Body of pancreas (tissue), 4 donors: ENCODE results near the gene SLC47A2. TPM values are rescaled to one million over a fixed set of nuclear protein-coding genes. Genes with fewer than 3 reads are reported as not detected.
A peak's percentile ranks its signal among the peaks of the same experiment; 100 is the strongest.

Source experiments
- ATAC-seq: fragments of 150-250 bp; one replicate; pipeline ENCODE4 v1.9.1; 2016
- DNase-seq, 4 donors: peaks; one replicate each; pipeline ENCODE4 v3.0.0-alpha.2; 2019
- H3K27ac ChIP-seq, 4 donors: fragments of 200-600 bp; sonication (generic); 1 replicate in 3 of 4; 2 replicates in 1 of 4; pipeline versions ENCODE4 v1.5.1 to v1.6.1; 2016 to 2019; ENCODE audit warnings: mild to moderate bottlenecking in 1 of 4, mixed read lengths in 1 of 4, moderate library complexity in 1 of 4
- H3K27me3 ChIP-seq, 2 donors: fragments of 200-600 bp; sonication (generic); one replicate each; pipeline ENCODE4 v1.6.0; 2016; ENCODE audit warnings: mild to moderate bottlenecking in 1 of 2
- H3K36me3 ChIP-seq, 2 donors: fragments of 200-600 bp; sonication (generic); replicated peaks in 1 of 2; 2 replicates each; pipeline ENCODE4 v1.5.1; 2016; ENCODE audit warnings: low read depth in 2 of 2; ENCODE audit not compliant: insufficient read depth in 1 of 2
- H3K4me1 ChIP-seq: fragments of 200-600 bp; sonication (generic); one replicate; pipeline ENCODE4 v1.6.0; 2016
- H3K4me3 ChIP-seq, 2 donors: fragments of 200-600 bp; sonication (generic); 1 replicate in 1 of 2; 2 replicates in 1 of 2; pipeline ENCODE4 v1.5.1; 2016 to 2019
- H3K9me3 ChIP-seq, 3 donors: fragments of 200-600 bp; sonication (generic); 1 replicate in 2 of 3; 2 replicates in 1 of 3; pipeline ENCODE4 v1.5.1; 2016
- CTCF ChIP-seq, 7 experiments: fragments of 450-650 bp in 4 of 7; fragments of 200-600 bp in 3 of 7; sonication (generic) in 3 of 7; IDR thresholded peaks; one replicate each; pipeline ENCODE4 v1.5.1; 2016 to 2019; ENCODE audit warnings: antibody characterized with exemption in 7 of 7
- POLR2A ChIP-seq, 3 donors: fragments of 450-650 bp; IDR thresholded peaks; one replicate each; pipeline ENCODE4 v1.6.1; 2016; ENCODE audit warnings: antibody characterized with exemption in 3 of 3, mild to moderate bottlenecking in 2 of 3
- whole genome bisulfite sequencing, 2 donors: methylation state at CpG; one replicate each; pipeline ENCODE4 v1.1.5; 2017; 5-methylcytosine and 5-hydroxymethylcytosine counted together
- intact Hi-C: fragments of 100-400 bp; cut with DNase I; formaldehyde crosslinking; loops from one replicate; pipeline ENCODE4 v1.15.1; 2023
- total RNA-seq, 2 donors: library from RNA; depleted of rRNA; stranded (reverse); fragments of >200 nt; gene quantifications; one replicate each; pipeline ENCODE4 v1.1.0, GENCODE V29; 2016

SLC47A2 gene
- total RNA-seq, 2 donors from 2014 or later, result 0.26 TPM; not detected in 1

- Histone ChIP-seq H3K27ac (no peak overlapping the region), H3K9me3 (no peaks in the 10 kb centered on the region), H3K36me3 (no peaks in the 10 kb centered on the region), H3K4me1 (peaks cover 23% of the 10 kb centered on the region), H3K4me3 (no peak overlapping the region), H3K27me3 (no peaks in the 10 kb centered on the region)
- ATAC-seq, result no peak
- no peak for DNase-seq
- intact Hi-C loops, result no loop called here
- 75 to 79% methylated on average over 4 of the region's 4 CpGs for WGBS, 2 donors
- TF ChIP-seq POLR2A (IDR thresholded peaks at IDR 0.05) (no peak), CTCF (IDR thresholded peaks at IDR 0.05) (no peak)
These were observed 14.5 kb upstream of the SLC47A2 start for GRCh38 chr17:19730843-19731242.

DNA sequence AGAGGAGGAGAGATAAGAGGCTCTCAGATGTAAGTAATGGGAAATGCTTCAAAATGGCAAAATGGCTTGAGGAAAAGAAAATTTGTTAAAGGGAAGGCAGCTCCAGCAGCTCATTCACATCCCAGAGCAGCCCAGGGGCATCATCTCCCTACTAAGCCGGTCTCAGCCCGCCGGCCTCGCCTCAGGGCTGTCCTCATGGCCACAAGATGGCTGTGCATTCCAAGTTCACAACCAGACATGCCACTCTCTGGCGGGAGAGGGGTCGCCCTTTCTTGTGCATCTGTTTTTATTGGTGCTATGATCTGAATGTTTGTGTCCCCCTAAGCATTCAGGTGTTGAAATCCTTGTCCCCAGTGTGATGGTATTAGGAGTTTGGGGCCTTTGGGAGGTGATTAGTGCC lies 13.5 kb upstream of the SLC47A2 start:
- no peak for ATAC-seq
- Histone ChIP-seq H3K9me3 (no peaks in the 10 kb centered on the region), H3K27me3 (no peaks in the 10 kb centered on the region), H3K4me1 (peaks cover 23% of the 10 kb centered on the region), H3K36me3 (no peaks in the 10 kb centered on the region), H3K4me3 (no peak overlapping the region), H3K27ac (no peak overlapping the region)
- WGBS, 2 donors, result 84 to 94% methylated on average over 6 of the region's 6 CpGs
- intact Hi-C loops, result no loop called here
- no peak for DNase-seq
- TF ChIP-seq POLR2A (IDR thresholded peaks at IDR 0.05) (no peak), CTCF (IDR thresholded peaks at IDR 0.05) (no peak)

DNA sequence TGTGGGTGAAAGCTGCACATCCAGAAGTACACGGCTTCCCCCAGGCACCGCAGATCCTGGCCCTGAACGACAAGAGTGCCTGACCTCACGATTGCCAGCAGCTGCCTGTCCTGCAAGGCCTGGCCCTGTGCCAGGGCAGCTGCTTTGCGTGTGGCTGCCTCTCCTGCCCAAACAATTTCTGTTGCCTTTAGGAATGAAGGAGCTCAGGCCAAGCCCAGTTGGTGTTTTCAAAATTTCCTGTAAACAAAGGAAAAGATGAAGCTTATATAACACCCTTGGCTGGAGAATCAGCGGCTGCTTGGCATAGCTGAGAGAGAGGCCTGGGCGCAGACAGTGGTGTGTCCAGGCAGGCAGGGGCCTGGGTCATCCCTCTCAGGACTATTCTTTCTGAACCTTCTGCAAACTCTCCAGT lies 11.7 kb upstream of the SLC47A2 start:
- intact Hi-C loops, result no loop called here
- WGBS, 2 donors, result 15 to 55% methylated on average over 2 to 7 of the region's 7 CpGs

DNA sequence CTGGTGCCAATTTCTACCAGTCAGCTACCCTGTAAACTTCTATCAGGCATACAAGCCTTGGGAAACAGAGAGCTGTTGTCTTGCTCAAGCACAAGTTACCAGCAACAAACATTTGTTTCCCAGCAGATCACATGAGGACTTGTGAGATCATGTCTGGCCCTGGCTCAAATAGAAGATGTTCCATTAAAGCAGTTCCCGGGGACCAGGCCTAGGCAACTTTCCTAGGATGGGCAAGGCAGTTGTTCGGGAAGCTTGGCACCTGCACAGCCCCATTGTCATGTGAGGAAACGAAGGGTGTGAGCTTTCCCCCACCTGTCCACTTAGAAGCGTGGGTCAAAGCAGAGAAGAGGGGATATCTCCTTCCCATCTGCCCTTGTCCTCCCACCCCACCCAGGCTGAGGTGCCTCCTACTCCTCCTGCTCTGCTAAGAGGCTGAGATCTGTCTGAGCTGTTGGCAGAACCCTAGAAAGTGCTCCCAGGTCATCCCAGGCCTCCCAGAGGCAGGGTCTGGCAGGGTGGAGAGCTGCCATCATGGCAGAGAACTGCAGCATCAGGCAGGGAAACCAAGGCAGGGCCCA lies 11.2 kb upstream of the SLC47A2 start:
- H3K27me3 ChIP-seq, result no peaks in the 10 kb centered on the region
- H3K27ac ChIP-seq, result peak overlapping the region; percentile 70 to 87 (median 78)
- no peak for TF ChIP-seq CTCF (IDR thresholded peaks at IDR 0.05)
- no peak for TF ChIP-seq POLR2A (IDR thresholded peaks at IDR 0.05)
- DNase-seq (peak; percentile 42 to 76 (median 58)), ATAC-seq (peak; percentile 80)
- no peaks in the 10 kb centered on the region for H3K9me3 ChIP-seq
- H3K4me1 ChIP-seq, result peaks cover 32% of the 10 kb centered on the region
- H3K36me3 ChIP-seq, result no peaks in the 10 kb centered on the region
- intact Hi-C loops, result no loop called here
- 38 to 52% methylated on average over 3 to 4 of the region's 4 CpGs for WGBS, 2 donors
- no peak overlapping the region for H3K4me3 ChIP-seq

More for the DNA sequence above, 11.7 kb upstream of the SLC47A2 start:
- ATAC-seq (peak; percentile 81), DNase-seq (peak; percentile 77 to 88 (median 87))
- Histone ChIP-seq H3K9me3 (no peaks in the 10 kb centered on the region), H3K36me3 (no peaks in the 10 kb centered on the region), H3K27ac (peak overlapping the region; percentile 70 to 87 (median 78)), H3K4me1 (peaks cover 32% of the 10 kb centered on the region), H3K27me3 (no peaks in the 10 kb centered on the region), H3K4me3 (no peak overlapping the region)
- TF ChIP-seq POLR2A (IDR thresholded peaks at IDR 0.05) (no peak), CTCF (IDR thresholded peaks at IDR 0.05) (no peak)
